NB4 (cell line): ENCODE results near the gene SEZ6.
A peak's percentile ranks its signal among the peaks of the same experiment; 100 is the strongest.

Experiments
- DNase-seq: peaks from one replicate; pipeline ENCODE4 v3.0.0; 2010; ENCODE audit warnings: low read depth
- H3K4me3 ChIP-seq: one replicate; pipeline ENCODE4 v1.5.1; 2011; ENCODE audit warnings: mild to moderate bottlenecking, low read depth, low read length, moderate library complexity
- MYC ChIP-seq: IDR thresholded peaks from 2 replicates; pipeline ENCODE4 v1.6.1; 2011; ENCODE audit warnings: low read depth, low read length
- POLR2A ChIP-seq: IDR thresholded peaks from 2 replicates; pipeline ENCODE4 v1.6.1; 2011; ENCODE audit warnings: mild to moderate bottlenecking; ENCODE audit not compliant: insufficient read length; ENCODE audit errors: extremely low read depth
- TF ChIP-seq, protein P1 (sequence below): IDR thresholded peaks from one replicate; pipeline ENCODE4 v1.5.1; 2012; ENCODE audit warnings: low read depth, low read length
- TF ChIP-seq, protein P2 (sequence below): IDR thresholded peaks from 2 replicates; pipeline ENCODE4 v1.6.1; 2011; ENCODE audit warnings: low read depth, low read length

SEZ6 gene

DNA sequence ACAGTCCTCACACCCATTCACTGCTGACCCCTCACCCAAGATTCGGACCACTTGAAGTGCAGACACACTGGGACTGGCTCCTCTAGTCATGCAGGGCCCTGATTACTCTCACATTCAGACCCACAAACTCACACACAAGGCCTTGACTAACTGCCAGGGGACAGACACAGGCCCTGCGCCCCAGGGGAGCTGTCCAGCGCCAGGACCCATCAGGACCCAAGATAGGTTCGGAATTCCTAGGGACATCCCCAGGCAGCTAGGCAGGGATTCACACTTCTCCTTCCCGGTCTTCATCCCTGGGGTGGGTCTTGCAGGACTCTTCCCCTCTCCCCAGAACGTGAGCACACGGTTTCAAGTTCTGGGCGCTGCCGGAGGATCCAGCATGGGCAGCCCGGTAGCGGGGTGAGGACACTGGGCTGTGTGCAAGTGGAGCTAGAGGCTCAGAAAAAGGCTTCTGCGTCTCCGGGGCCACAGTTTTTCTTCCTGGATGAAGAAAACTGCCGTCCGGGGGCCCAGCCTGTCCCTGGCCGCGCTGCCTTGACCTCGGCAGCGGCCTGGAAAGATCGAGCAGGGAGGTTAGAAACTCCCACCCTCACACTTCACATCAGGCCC, 1.6 kb downstream of the SEZ6 start:
- TF ChIP-seq MYC, result no peak
- TF ChIP-seq, protein P1, sequence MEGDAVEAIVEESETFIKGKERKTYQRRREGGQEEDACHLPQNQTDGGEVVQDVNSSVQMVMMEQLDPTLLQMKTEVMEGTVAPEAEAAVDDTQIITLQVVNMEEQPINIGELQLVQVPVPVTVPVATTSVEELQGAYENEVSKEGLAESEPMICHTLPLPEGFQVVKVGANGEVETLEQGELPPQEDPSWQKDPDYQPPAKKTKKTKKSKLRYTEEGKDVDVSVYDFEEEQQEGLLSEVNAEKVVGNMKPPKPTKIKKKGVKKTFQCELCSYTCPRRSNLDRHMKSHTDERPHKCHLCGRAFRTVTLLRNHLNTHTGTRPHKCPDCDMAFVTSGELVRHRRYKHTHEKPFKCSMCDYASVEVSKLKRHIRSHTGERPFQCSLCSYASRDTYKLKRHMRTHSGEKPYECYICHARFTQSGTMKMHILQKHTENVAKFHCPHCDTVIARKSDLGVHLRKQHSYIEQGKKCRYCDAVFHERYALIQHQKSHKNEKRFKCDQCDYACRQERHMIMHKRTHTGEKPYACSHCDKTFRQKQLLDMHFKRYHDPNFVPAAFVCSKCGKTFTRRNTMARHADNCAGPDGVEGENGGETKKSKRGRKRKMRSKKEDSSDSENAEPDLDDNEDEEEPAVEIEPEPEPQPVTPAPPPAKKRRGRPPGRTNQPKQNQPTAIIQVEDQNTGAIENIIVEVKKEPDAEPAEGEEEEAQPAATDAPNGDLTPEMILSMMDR, result no peak
- TF ChIP-seq, protein P2, sequence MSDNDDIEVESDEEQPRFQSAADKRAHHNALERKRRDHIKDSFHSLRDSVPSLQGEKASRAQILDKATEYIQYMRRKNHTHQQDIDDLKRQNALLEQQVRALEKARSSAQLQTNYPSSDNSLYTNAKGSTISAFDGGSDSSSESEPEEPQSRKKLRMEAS, result no peak
- no peak for TF ChIP-seq POLR2A
- peak; percentile 35 for DNase-seq
- H3K4me3 ChIP-seq, result no peak overlapping the region

DNA sequence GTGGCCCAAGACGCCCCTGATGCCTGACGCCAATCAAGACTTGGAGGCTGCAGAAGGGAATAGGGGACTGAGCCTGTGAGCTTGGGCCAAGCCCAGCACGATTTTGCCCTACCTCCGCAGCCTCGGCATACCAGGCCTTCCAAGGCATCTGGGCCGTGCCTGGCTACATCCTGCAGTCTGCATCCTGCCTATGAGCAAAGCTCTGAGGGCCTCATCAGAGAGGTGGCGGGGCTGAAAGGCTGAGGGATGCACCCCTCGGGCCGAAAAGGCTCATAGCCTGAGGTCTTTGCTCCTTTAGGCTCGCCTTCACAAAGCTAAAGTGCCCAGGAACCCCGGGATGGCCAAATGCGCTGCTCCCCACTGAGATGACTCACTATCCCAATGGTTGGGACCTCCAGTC, 2.5 kb downstream of the SEZ6 start:
- DNase-seq, result no peak
- TF ChIP-seq, protein P1, result no peak
- no peak for TF ChIP-seq MYC
- no peak for TF ChIP-seq POLR2A
- TF ChIP-seq, protein P2, result no peak
- H3K4me3 ChIP-seq, result no peak overlapping the region

DNA sequence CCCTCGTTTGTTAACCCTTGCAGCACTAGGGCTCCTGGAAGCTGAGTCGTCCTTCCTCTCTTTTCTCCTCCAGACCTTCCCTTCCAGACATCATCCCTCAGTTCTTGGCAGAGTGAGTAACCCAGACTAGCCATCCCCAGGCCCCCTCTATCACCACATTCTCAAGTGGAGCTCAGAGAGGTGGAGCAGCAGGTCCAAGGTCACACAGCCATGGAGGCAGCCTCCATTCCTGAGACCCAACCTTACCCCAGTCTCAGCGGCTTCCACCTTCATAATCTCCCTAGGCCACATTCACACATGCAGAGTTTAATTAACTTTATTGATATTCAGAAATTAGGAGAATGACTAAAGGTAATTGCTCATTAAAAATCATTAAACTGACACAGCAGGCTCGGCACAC, 3.0 kb downstream of the SEZ6 start:
- no peak overlapping the region for H3K4me3 ChIP-seq
- TF ChIP-seq, protein P1, result no peak
- TF ChIP-seq MYC (no peak), POLR2A (no peak)
- TF ChIP-seq, protein P2, result no peak

DNA sequence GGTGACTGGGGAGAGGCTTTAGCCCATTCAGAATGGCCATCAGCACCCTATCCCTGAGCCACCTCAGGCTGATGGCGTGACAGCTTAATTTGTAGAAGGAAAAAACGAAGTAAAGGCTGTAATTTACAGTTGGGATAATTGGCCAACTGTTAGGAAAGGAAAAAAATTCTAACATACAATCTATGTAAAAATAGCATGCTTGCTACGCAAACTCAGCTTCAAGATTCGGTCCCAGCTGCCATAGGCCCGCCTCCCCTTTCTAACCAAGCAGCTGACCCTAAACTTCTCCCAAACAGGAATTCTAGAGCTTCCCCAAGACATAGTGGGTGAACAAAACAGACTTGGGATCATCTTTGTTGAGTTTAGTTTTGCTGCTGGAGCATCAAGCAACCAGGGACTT, 4.9 kb downstream of the SEZ6 start:
- no peak for TF ChIP-seq POLR2A
- TF ChIP-seq, protein P2, result no peak
- no peak for TF ChIP-seq MYC
- TF ChIP-seq, protein P1, result no peak
- H3K4me3 ChIP-seq, result no peak overlapping the region
- no peak for DNase-seq

More for the DNA sequence above, 3.0 kb downstream of the SEZ6 start:
- no peak for DNase-seq

DNA sequence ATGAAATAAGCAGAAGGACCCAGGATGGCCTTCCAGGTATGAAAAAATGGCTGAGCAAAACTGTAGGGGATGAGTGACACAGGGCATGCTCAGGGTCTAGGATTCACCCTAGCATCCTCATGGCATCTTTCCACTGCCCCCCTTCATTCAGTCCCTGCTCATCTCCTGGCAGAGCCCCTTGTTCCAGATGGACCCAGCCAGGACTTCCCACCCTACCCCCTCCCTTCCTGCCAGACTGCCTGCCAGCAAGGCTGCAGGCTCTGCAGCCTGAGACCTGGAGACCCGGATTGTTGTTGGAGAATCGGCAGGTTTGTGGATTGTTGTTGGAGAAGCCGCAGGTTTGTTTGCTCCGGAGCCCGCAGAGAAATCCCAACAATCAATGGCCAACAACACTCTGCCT, 6.6 kb downstream of the SEZ6 start:
- TF ChIP-seq POLR2A (no peak), MYC (no peak)
- TF ChIP-seq, protein P2, result no peak
- TF ChIP-seq, protein P1, result no peak
- no peak overlapping the region for H3K4me3 ChIP-seq
- DNase-seq, result no peak

DNA sequence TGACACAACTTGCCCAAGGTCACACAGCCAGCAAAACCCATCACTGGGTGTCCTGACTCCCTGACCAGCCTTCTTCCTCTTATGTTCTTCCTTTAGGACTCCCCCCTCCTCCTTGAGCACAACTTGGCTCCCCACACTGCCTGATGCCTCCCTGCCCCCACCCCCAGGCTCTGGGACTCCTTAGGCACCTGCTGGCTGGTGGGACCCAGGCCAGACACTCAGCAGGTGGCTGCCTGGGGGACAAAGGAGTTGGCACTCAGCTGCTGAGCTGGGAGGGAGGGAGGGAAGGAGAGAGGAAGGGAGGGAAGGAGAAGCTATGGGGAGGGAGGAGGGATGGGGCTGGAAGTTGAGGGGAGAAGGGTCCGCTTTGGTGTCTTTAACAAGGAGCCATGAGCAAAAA, 8.0 kb downstream of the SEZ6 start:
- TF ChIP-seq MYC (no peak), POLR2A (no peak)
- TF ChIP-seq, protein P1, result no peak
- no peak for DNase-seq

More for the DNA sequence above, 8.0 kb downstream of the SEZ6 start:
- no peak overlapping the region for H3K4me3 ChIP-seq
